NCI-H526 treated with DMSO at 0.1 percent for 48 hours (cell line): ENCODE results near the gene PCSK2.

Experiments used
- DNase-seq: peaks from one replicate; lab custom pipeline; 2025; lab: John Stamatoyannopoulos, UW

The PCSK2 gene

GRCh38 chr20:17504898-17505635 lies 278.2 kb downstream of the PCSK2 start:
- peak; percentile 75 for DNase-seq

DNA sequence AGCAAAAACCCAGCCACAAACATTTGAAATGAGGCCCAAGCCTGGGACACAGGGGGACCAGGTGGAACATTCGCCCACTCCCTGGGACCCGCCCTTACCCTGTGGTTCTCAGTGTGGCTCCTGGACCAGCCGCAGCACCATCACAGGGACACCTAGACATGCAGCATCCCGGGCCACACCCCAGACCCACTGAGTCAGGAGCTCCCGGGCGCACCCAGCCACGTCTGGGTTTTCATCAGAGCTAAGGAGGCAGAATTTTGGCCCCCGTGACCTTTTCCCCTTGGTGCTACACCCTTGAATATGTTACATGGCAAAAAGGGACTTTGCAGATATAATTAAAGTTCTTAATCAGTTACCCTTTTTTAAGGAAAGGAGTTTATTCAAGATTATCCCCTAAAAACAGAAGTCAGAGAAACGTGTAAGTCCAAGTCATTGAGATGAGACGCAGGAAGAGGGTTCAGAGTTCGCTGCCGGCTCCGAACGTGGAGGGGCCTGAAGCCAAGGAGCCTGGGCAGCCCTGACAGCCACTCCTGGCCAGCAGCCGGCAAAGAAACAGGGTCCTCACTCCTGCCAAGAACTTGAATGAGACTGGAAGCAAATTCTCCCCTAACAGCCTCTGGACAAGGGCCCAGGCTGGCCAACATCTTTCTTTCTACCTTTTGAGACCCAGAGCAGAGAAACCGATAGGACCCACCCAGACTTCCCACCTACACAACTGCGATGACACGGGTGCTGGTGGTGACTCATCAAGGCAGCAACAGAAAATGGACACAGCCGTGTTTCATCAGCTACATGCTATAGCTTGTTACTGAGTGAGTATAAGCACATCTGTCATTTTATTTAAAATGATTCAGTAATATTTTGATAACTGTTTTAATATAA lies 279.0 kb downstream of the PCSK2 start:
- DNase-seq = no peak

GRCh38 chr20:17507032-17507431 lies 280.2 kb downstream of the PCSK2 start:
- no peak for DNase-seq

- DNase-seq = no peak
Measured at GRCh38 chr20:17507531-17507930, 280.7 kb downstream of the PCSK2 start.

- DNase-seq = no peak
Measured at GRCh38 chr20:17508756-17509155, 281.9 kb downstream of the PCSK2 start.

GRCh38 chr20:17510548-17510947 lies 283.7 kb downstream of the PCSK2 start:
- no peak for DNase-seq

DNA sequence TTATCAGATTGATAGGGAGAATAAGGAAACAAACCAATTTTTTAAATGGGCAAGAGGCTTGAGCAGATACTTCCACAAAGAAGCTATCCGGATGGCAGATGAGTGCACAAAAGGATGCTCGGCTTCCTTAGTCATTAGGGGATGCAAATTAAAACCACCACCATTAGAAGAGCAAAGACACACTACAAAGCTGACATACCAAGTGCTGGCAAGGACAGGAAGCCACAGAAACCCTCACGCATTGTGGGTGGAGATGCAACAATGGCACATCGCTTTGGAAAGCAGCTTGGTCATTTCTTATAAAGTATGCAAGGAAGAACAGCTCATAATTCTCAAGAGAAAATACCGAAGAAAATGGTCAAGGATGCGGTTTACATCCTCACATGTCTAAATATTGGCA lies 284.6 kb downstream of the PCSK2 start:
- DNase-seq = no peak

DNA sequence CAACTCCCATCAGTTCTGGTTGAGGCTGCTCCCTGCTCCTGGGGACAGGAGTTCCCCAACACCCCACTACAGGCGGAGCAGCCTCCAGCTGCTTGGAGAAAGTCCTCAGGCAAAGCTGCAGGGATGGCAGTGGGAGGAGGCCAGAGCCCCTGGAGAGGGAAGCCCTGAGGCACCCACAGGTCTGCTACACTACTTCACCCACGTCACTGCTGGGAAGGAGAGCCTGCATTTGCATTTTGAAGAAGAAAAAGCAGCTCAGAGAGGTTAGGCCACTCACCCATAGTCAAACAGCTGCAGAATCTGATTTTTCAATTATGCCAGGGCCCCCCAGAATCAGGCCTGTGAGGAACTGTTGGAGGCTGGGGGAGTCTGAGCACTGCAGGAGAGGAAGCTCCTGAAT lies 287.1 kb downstream of the PCSK2 start:
- no peak for DNase-seq

DNA sequence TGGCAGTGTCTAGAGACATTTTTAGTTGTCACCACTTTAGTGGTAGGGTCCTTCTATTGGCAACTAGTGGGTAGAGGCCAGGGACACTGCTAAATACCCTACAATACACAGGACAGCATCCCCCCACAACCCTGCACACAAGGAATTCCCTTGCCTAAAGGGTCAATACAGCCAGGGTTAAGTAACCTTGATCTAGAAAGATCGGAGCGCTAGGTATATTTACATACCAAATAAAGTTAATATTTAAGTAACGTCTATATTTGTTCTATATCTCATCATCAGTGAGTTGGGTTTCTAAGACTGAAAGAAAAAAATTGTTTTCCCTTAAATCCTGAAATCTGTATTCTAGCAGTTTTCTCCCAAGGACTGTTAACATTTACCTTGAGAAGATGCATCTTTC lies 288.2 kb downstream of the PCSK2 start:
- DNase-seq = no peak

- no peak for DNase-seq
Measured at GRCh38 chr20:17518339-17519052, 291.7 kb downstream of the PCSK2 start.

DNA sequence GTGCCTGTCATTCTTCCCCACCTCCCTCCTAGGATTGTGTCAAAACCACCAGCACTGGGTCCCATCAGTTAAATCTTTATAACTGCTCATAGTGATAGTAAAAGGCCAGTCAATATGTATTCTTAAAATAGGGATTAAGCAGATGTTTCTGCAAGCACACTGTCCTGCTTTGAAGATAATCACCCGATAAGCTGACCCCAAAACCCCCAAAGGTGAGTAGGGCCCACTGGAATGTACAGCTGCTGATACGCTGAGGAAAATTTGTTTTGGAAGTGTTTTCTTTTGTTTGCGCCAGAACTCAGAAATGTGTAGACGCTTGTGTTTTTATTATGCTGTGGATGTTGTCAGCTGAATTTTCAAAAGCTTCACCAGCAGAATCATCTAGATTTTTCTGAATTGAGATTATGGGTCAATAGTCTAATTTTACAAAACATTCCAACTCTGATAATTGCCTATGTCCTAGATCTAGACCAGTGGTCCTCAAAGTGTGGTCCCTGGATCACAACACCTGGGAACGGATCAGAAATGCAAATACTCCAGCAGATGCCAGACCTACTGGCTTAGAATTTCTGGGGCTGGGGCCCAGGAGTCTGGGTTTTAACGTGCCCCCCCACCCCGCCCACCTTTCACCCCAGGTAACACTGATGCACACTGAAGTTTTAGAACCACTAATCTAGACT lies 292.9 kb downstream of the PCSK2 start:
- DNase-seq = no peak

DNA sequence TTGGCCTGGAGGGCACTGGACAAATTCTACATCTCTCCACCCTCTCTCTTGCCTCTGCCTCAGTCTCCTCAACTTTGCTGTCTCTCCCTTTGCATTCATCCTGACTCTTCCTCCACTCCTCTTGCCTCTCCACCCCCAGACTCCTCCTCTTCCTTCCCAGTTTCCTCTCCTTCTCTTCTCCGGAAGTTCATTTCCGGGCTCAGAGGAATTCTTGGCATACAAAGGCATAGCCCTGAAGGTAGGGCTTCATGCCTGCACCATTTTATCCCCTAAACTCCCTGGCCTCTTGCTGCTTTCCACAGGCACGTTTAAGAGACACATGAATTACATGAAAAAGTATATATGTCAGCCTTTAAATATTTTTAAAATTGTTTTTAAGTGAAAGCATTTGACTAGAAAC lies 293.7 kb downstream of the PCSK2 start:
- DNase-seq = no peak

DNA sequence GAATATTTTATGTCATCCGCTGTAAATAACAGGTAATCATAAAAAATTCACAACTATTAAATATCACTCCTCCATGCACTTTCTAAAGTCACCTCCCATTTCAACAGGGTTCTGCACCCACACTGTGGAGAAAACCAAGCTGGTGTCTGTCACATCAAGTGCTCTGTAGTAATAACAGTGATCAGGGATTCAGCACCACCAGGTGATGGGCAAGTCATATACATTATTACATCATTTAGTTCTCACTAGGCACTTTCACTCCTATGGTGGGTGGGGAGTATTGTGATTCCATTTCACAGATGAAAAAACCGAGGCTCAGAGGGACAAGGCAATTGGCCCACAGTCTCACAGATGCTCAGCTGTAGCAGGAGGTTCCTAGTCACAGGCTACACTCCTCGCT lies 295.7 kb downstream of the PCSK2 start:
- DNase-seq = no peak

DNA sequence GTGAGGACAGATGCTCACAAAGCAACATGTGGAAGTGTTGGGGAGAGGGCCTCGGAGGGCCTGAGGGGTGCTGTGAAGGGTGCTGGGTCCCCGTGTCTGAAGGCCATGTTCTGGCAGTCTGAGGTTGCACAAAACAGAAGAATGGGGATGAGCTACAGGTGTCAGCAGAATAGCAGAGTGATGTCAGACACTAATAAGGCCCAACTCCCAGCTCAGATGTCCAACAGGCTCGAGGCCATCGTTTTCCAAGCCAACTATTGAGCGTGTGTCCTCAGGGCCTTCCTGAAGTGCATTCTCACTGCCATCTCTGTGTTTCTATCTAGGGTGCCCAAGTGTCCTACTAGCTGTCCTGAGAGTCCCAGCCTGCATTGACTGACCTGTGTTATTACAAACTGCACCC lies 296.5 kb downstream of the PCSK2 start:
- DNase-seq = no peak

DNA sequence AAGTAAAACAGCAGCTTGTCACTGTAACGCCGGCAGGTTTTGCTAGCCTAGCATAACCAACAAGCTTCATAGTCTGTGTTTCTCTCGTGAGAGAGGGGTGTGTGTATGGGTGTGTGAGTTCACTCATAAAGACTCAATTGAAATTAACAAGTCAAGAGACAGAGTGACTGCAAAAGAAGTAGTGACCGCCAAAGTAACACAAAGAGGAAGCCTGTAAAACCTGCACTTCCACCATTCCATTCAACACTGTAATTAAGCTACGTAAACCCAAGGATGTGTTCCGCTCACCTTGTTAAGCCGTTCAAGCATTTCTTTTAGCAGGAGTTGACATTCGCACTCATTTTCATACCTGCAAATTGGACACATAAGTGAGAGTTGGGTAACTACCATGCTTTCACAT lies 297.7 kb downstream of the PCSK2 start:
- DNase-seq = no peak

DNA sequence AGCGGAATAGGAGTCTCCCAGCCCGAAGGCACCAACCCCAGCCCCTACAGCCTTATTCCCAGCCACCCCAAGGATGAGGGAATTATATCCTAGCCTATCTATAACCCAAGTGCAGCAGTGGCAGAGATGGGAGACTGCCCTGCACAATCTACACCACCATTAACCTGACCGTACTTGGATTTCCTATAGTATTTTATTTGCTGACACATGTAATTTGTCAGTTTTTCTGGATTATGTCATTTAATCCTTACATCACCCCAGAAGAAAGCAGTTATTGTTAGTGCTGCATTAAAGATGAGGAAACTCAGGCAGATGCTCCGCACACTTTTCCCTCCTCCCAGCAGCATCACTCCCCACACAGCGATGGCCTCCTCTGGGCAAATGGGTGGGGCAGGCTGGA lies 298.3 kb downstream of the PCSK2 start:
- no peak for DNase-seq

DNA sequence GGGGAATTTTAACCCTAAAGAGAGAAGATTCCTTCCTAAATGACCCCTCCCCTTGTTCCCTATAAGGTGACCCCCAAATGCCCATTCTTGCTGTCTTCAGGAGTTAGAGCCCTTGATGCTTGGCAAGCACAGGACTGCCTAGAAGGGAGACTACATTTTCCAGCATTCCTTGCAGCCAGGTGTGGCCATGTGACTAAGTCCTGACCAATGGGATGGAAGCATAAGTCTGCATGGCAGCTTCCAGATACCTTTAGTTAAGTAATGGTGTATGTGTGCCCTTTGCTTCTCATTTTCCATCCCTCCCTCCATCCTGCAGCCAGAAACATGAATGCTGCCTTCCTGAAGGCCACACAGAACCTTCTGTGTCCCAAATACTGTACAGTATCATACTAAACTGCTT lies 298.8 kb downstream of the PCSK2 start:
- DNase-seq = peak; percentile 56

DNA sequence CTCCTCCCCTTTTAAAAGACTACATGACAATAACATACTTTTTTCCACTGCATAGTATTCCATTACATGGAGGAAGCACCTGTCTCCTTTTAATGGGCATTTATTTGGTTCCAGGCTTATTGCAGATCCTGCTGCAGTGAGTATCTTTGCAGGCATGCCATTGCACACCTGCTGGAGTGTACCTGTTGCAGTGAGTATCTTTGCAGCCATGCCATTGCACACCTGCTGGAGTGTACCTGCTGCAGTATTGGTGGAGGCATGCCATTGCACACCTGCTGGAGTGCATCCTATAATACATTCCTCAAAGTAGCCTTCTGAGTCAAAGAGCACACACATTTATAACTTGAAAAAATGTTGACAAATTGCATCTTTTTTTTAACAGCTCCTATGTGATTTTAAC lies 302.7 kb downstream of the PCSK2 start:
- no peak for DNase-seq

DNA sequence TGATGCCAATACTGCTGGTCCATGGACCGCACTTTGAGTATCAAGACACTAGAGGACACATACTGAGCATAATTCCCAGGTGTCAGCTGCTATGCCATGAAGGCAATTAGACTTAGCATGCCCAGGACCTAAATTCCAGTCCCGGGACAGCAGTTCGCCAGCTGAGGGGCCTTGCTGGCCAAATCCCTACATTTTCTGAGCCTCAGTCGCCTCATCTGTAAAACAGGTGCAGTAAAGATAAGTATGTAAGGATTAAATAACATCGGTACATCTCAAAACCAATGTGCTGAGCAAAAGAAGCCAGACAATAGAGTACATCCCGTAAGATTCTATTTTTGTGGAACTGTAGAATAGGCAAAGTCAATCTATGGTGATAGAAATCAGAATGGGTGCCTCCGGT lies 303.3 kb downstream of the PCSK2 start:
- no peak for DNase-seq

DNA sequence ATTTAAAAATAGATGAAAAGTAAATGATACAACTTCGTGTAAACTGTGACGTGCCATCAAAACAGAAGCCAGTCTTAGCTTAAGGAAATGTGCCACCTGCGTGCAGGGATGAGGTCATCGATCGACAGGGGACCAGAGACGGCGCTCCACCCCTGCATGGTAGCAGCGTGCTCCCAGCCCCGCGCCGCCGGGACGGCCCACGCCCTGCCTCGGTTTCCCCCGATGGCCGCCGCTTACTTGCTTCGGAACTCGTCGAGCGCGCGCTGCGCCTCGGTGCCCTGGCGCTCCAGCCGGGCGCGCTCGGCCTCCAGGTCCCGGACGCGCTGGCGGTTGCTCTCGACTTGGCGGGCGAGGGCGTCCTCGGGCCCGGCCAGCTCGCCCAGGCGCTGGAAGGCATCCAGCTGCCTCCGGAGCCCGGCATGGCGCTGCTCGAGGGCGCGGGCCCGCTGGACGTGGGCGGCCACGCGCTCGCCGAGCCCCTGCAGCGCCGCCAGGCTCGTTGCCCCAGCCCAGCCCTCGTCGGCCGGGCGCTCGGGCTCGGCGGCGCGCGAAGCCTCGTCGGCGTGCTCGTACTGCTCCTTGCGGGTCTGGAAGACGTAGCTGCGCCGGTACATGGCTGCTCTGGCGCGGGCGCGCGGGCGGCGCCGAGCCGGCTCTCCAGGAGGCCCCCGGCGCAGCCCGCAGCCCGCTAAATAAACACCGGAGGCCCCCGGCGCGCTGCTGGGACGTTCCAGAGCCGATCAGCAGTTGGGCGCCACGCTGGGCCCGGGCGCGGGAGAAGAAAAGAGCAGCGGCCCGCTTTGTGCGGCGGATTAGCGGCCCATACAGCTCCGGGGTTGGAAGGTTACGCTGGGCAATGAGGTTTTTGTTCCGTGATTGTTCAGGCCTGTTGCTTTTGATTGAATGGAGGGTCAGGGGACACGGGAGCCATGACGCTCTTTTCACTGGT lies 304.1 kb downstream of the PCSK2 start, which contains the start of gene BFSP1:
Gene BFSP1, minus strand, starts transcription at position 664 of the 949 bp plus-strand sequence. Its CDS starts 50 bp downstream, at position 614.
- DNase-seq = peak; percentile 57

DNA sequence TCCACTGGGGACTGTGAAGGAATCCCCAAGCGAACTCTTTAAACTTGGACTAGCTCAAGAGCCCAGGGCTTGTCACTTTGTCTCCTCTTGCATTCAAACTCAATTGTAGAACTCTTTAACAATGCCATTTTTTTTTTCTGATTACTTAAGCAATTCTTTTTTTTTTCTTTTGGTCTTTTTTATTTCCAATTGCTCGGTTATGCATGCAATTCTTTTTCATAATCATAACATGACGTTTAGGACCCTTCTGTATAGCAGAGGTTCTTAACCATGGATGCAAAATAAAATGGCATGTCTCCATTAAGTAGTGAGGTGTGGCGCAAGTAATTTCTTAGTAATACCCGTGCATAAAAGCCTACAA lies 304.8 kb downstream of the PCSK2 start:
- DNase-seq = no peak
